CD4-positive, alpha-beta T cell (primary cell): ENCODE results near the gene KLHL5. TPM values are rescaled to one million over a fixed set of nuclear protein-coding genes. Genes with fewer than 3 reads are reported as not detected.

Experiments
- ATAC-seq: fragments of 200-7000 bp; cut with Tn5 transposase; one replicate; pipeline ENCODE4 v1.10.0; 2022; ENCODE audit warnings: mild to moderate bottlenecking; ENCODE audit not compliant: poor library complexity
- CTCF ChIA-PET: fragments of 350-600 bp; sonication (Branson Sonifier 250); formaldehyde crosslinking; loops from one replicate; lab custom pipeline; 2021; ENCODE audit warnings: antibody characterized with exemption, inconsistent platforms; lab: Charles Lee
- POLR2A ChIA-PET: fragments of 350-600 bp; sonication (Branson Sonifier 250); formaldehyde crosslinking; loops from one replicate; lab custom pipeline; 2021; ENCODE audit warnings: antibody characterized with exemption, inconsistent platforms; lab: Charles Lee
- DNase-seq, 14 experiments: peaks; one replicate each; pipeline ENCODE4 v3.0.0-alpha.2; 2013 to 2020; ENCODE audit warnings: mixed read lengths in 2 of 14
- H3K27ac ChIP-seq, 2 donors: one replicate each; pipeline versions ENCODE4 v1.5.1 to v1.7.0; 2013; ENCODE audit warnings: low read length in 2 of 2, low read depth in 1 of 2, mild to moderate bottlenecking in 1 of 2
- H3K27me3 ChIP-seq, 2 experiments: 1 replicate in 1 of 2; 2 replicates in 1 of 2; pipeline versions ENCODE4 v1.6.1 to v1.7.0; 2013; ENCODE audit warnings: low read length in 2 of 2, control low read depth in 1 of 2, mild to moderate bottlenecking in 1 of 2, moderate library complexity in 1 of 2; ENCODE audit not compliant: insufficient read depth in 2 of 2, control insufficient read depth in 1 of 2
- H3K36me3 ChIP-seq: one replicate; pipeline ENCODE4 v1.6.1; 2013; ENCODE audit warnings: low read length, control low read depth; ENCODE audit not compliant: insufficient read depth
- H3K4me1 ChIP-seq: one replicate; pipeline ENCODE4 v1.6.1; 2013; ENCODE audit warnings: low read length, control low read depth; ENCODE audit not compliant: insufficient read depth
- H3K4me3 ChIP-seq: one replicate; pipeline ENCODE4 v1.5.1; 2013; ENCODE audit warnings: mild to moderate bottlenecking, low read length, moderate library complexity
- H3K9me3 ChIP-seq, 2 experiments: 1 replicate in 1 of 2; 2 replicates in 1 of 2; pipeline versions ENCODE4 v1.6.1 to v1.7.0; 2013; ENCODE audit warnings: low read length in 2 of 2, mild to moderate bottlenecking in 2 of 2, control low read depth in 1 of 2, moderate library complexity in 1 of 2; ENCODE audit not compliant: control insufficient read depth in 1 of 2, insufficient read depth in 1 of 2
- H3K27ac Mint-ChIP-seq: one replicate; pipeline ENCODE4 v1.8.0; 2020; ENCODE audit warnings: mixed read lengths
- H3K27me3 Mint-ChIP-seq: one replicate; pipeline ENCODE4 v1.8.0; 2021; ENCODE audit warnings: mixed read lengths
- H3K36me3 Mint-ChIP-seq: one replicate; pipeline ENCODE4 v1.8.0; 2021; ENCODE audit warnings: low read depth, mixed read lengths
- H3K4me1 Mint-ChIP-seq: one replicate; pipeline ENCODE4 v1.8.0; 2021; ENCODE audit warnings: low read depth, mixed read lengths
- H3K4me3 Mint-ChIP-seq: one replicate; pipeline ENCODE4 v1.8.0; 2020; ENCODE audit warnings: mild to moderate bottlenecking, mixed read lengths
- H3K9me3 Mint-ChIP-seq: one replicate; pipeline ENCODE4 v1.8.0; 2020; ENCODE audit warnings: mixed read lengths
- intact Hi-C, 2 experiments: fragments of 100-400 bp; cut with DNase I in 1 of 2; cut with micrococcal nuclease in 1 of 2; formaldehyde crosslinking; loops; one replicate each; pipeline versions ENCODE4 v1.15.1 to v1.9.0; 2023 to 2025; cut with DNase I, micrococcal nuclease
- total RNA-seq, 174 experiments: library from RNA in 2 of 174; stranded (reverse) in 2 of 174; gene quantifications; one replicate each; pipeline ENCODE4 v1.2.3 and lab custom pipeline; 2021 to 2026
- TF ChIP-seq, protein P1 (sequence below): fragments of 200-600 bp; IDR thresholded peaks from one replicate; pipeline ENCODE4 v1.8.0; 2022; ENCODE audit warnings: antibody characterized with exemption, mild to moderate bottlenecking

The KLHL5 gene
- total RNA-seq, 2 experiments from 2014 or later = 17.7 to 18.6 TPM

DNA sequence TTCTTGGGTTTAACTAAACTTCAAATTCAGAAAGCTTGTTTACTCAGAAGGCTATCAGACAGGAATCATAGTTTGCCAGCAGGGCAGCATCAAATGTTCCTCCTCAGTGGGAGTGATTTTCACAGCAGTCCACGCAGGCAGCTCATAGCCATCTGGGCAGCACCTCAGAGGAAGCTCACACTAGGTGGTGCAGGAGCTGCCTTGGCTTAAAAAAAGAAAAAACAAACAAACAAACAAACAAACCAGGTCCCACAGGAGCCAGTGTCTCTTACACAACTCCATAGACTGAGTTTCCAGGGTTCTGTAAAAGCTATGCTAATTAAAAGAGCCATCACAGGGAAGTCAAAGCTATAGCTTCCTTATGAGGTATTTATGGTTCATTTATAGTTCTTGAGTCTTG, 10.5 kb upstream of the KLHL5 start:
- no peaks in the 10 kb centered on the region for H3K9me3 ChIP-seq
- Mint-ChIP-seq H3K9me3 (no peaks in the 10 kb centered on the region), H3K27ac (no peak overlapping the region), H3K36me3 (no peaks in the 10 kb centered on the region), H3K27me3 (no peaks in the 10 kb centered on the region), H3K4me3 (no peak overlapping the region), H3K4me1 (peaks cover 69% of the 10 kb centered on the region)
- H3K4me1 ChIP-seq = peaks cover 21% of the 10 kb centered on the region
- H3K4me3 ChIP-seq = no peak overlapping the region
- DNase-seq = no peak
- intact Hi-C loops = no loop called here
- TF ChIP-seq, protein P1, sequence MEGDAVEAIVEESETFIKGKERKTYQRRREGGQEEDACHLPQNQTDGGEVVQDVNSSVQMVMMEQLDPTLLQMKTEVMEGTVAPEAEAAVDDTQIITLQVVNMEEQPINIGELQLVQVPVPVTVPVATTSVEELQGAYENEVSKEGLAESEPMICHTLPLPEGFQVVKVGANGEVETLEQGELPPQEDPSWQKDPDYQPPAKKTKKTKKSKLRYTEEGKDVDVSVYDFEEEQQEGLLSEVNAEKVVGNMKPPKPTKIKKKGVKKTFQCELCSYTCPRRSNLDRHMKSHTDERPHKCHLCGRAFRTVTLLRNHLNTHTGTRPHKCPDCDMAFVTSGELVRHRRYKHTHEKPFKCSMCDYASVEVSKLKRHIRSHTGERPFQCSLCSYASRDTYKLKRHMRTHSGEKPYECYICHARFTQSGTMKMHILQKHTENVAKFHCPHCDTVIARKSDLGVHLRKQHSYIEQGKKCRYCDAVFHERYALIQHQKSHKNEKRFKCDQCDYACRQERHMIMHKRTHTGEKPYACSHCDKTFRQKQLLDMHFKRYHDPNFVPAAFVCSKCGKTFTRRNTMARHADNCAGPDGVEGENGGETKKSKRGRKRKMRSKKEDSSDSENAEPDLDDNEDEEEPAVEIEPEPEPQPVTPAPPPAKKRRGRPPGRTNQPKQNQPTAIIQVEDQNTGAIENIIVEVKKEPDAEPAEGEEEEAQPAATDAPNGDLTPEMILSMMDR = no peak
- no peaks in the 10 kb centered on the region for H3K27me3 ChIP-seq
- no peak overlapping the region for H3K27ac ChIP-seq
- ATAC-seq = no peak
- CTCF ChIA-PET = interaction anchor here (0.6 kb wide), 1 partner anchor 85 kb away, joined by 3 read pairs; no protein-coding TSS in a partner anchor
- POLR2A ChIA-PET = interaction anchor here (0.5 to 1.2 kb wide), 3 partner anchors 64 to 396 kb away, joined by 3 to 5 read pairs (median 3); no protein-coding TSS in a partner anchor
- H3K36me3 ChIP-seq = no peaks in the 10 kb centered on the region

DNA sequence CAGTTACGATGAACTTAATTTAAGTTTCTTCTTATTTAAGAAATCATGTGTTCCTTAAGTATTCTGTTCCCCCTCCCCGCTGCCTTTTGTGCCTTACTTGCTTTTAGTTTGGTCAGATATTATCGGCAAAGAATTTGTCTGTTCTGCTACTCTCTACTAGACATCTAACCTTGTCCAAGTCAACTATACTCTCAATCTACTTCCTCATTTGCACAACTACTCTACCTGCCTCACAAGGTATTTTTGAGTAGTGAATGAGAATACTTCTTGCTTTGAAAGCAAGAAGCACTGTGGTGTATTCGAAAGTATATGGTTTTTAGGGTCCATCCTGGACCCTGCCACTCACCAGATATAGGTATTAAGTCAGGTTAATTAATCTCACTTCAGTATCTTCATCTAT, 8.0 kb upstream of the KLHL5 start:
- Histone ChIP-seq H3K9me3 (no peaks in the 10 kb centered on the region), H3K27me3 (no peaks in the 10 kb centered on the region), H3K27ac (no peak overlapping the region), H3K36me3 (no peaks in the 10 kb centered on the region), H3K4me3 (no peak overlapping the region), H3K4me1 (peaks cover 3% of the 10 kb centered on the region)
- H3K27ac Mint-ChIP-seq = no peak overlapping the region
- TF ChIP-seq, protein P1 = no peak
- DNase-seq (no peak), ATAC-seq (no peak)
- intact Hi-C loops = no loop called here
- H3K36me3 Mint-ChIP-seq = no peaks in the 10 kb centered on the region
- H3K9me3 Mint-ChIP-seq = no peaks in the 10 kb centered on the region
- H3K4me3 Mint-ChIP-seq = no peak overlapping the region
- CTCF ChIA-PET = interaction anchor here (0.9 to 1.7 kb wide), 2 partner anchors 32 to 81 kb away, joined by 3 to 5 read pairs; no protein-coding TSS in a partner anchor
- no peaks in the 10 kb centered on the region for H3K27me3 Mint-ChIP-seq
- peaks cover 50% of the 10 kb centered on the region for H3K4me1 Mint-ChIP-seq
- POLR2A ChIA-PET = interaction anchor here (2.1 kb wide), 1 partner anchor 9 kb away, joined by 11 read pairs; no protein-coding TSS in a partner anchor

DNA sequence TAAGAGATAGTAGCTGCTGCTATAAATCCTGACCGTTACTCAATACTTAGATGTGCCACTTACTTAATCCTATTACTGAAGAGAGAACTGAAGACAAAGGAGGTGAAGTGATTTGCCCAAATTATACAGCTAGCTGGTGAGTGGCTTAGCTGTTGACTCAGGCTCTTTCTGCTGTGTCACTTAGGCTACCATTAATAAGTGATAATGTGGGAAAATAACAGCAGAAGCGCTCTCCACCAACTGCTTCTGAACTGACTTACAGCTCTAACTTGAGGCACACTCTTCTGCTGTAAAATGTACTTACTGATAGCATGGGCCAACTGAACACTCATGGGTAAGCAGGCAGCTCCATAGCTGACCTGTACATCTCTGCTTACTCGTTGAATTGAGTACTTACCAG, 7.5 kb upstream of the KLHL5 start:
- H3K27me3 Mint-ChIP-seq = no peaks in the 10 kb centered on the region
- Histone ChIP-seq H3K4me1 (no peaks in the 10 kb centered on the region), H3K36me3 (no peaks in the 10 kb centered on the region), H3K9me3 (no peaks in the 10 kb centered on the region), H3K27me3 (no peaks in the 10 kb centered on the region), H3K27ac (no peak overlapping the region), H3K4me3 (no peak overlapping the region)
- H3K4me3 Mint-ChIP-seq = no peak overlapping the region
- H3K27ac Mint-ChIP-seq = no peak overlapping the region
- H3K36me3 Mint-ChIP-seq = no peaks in the 10 kb centered on the region
- CTCF ChIA-PET = interaction anchor here (1.3 to 1.7 kb wide), 2 partner anchors 8 to 81 kb away, joined by 4 to 5 read pairs; no protein-coding TSS in a partner anchor
- TF ChIP-seq, protein P1 = no peak
- no peaks in the 10 kb centered on the region for H3K9me3 Mint-ChIP-seq
- POLR2A ChIA-PET = interaction anchor here (2.1 kb wide), 1 partner anchor 10 kb away, joined by 11 read pairs; no protein-coding TSS in a partner anchor
- no peak for ATAC-seq
- intact Hi-C loops = no loop called here
- peaks cover 48% of the 10 kb centered on the region for H3K4me1 Mint-ChIP-seq
- no peak for DNase-seq
